AG04449 (cell line): ENCODE measurements around the gene ZSCAN9.

Experiments
- CTCF ChIA-PET: fragments of 350-600 bp; formaldehyde crosslinking; extraction: SDS; loops from one replicate; lab custom pipeline; 2021; ENCODE audit warnings: antibody characterized with exemption; lab: Yijun Ruan, JAX
- POLR2A ChIA-PET: fragments of 400-600, 350-600 bp; formaldehyde crosslinking; extraction: SDS; loops from one replicate; lab custom pipeline; 2020; ENCODE audit warnings: antibody characterized with exemption, inconsistent platforms; lab: Yijun Ruan, JAX
- DNase-seq: peaks from one replicate; pipeline ENCODE4 v3.0.0-alpha.2; 2010; ENCODE audit warnings: low read depth, low spot score
- H3K4me3 ChIP-seq: 2 replicates; pipeline ENCODE4 v1.5.1; 2011; ENCODE audit warnings: low read depth, mild to moderate bottlenecking, control low read depth, low read length
- TF ChIP-seq, protein P1 (sequence below): IDR thresholded peaks from one replicate; pipeline ENCODE4 v1.5.1; 2011; ENCODE audit warnings: mild to moderate bottlenecking, moderate library complexity, low read length, control low read depth, inconsistent platforms; ENCODE audit not compliant: insufficient read depth; ENCODE audit errors: missing control alignments

The ZSCAN9 gene

DNA sequence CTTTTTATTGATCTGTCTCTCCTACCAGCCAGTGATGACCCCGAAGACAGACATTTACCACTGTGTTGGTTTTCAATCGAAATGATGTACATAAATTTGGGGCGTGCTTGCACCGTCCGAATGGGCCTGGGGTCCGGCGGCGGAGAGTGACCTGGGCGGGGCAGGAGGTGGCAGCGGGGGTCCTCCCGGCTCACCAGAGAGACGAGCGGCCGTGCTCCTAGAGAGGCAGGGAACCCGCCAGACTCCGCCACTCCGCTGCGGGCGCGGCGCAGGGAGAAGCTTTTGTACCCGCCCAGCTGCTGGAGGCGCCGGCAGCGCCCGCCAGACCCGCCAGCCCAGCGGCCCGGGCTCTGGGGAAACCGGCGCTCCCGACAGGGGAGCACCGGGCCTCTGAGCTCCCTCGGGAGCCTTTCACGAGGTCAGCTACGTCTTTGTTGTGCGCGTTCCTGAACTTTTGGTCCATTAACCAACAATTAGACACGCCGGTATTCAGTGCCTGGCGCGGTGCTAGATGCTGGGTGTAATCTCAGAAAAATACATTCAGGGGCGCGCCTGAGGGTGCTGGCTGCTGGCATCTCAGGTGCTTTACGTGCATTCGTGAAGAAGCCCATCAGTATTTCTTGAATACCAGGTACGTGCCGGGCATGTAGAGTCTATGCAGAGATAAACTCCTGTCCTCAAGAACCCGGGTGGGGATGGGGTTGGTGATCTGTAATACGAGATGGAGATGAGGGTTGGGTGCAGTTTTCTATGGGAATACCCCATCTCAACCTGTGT is 56.4 kb downstream of the ZSCAN9 start, which contains the start of gene PGBD1:
PGBD1 (plus strand) TSS at position 285 of the 777 bp plus-strand sequence. CDS start 2,242 bp downstream, outside the sequence.
- TF ChIP-seq, protein P1, sequence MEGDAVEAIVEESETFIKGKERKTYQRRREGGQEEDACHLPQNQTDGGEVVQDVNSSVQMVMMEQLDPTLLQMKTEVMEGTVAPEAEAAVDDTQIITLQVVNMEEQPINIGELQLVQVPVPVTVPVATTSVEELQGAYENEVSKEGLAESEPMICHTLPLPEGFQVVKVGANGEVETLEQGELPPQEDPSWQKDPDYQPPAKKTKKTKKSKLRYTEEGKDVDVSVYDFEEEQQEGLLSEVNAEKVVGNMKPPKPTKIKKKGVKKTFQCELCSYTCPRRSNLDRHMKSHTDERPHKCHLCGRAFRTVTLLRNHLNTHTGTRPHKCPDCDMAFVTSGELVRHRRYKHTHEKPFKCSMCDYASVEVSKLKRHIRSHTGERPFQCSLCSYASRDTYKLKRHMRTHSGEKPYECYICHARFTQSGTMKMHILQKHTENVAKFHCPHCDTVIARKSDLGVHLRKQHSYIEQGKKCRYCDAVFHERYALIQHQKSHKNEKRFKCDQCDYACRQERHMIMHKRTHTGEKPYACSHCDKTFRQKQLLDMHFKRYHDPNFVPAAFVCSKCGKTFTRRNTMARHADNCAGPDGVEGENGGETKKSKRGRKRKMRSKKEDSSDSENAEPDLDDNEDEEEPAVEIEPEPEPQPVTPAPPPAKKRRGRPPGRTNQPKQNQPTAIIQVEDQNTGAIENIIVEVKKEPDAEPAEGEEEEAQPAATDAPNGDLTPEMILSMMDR = no peak
- CTCF ChIA-PET = interaction anchor here (0.9 to 1.6 kb wide), 4 partner anchors 9 to 14 kb away, joined by 3 to 4 read pairs (median 3); no protein-coding TSS in a partner anchor
- POLR2A ChIA-PET = interaction anchor here (0.6 to 1.8 kb wide), 6 partner anchors 12 to 157 kb away, joined by 3 to 11 read pairs (median 4); partner anchors contain the start of genes ZKSCAN4, ZSCAN16 and ZSCAN26
- peak within 1 kb of the TSS; percentile 71 for H3K4me3 ChIP-seq
- peak; percentile 9 for DNase-seq

GRCh38 chr6:28282926-28283325 is 57.9 kb downstream of the ZSCAN9 start:
- H3K4me3 ChIP-seq = no peak overlapping the region
- CTCF ChIA-PET = interaction anchor here (1.0 kb wide), 1 partner anchor 150 kb away, joined by 3 read pairs; no protein-coding TSS in a partner anchor
- no peak for DNase-seq
- TF ChIP-seq, protein P1 = no peak
- POLR2A ChIA-PET = interaction anchor here (1.3 kb wide), 1 partner anchor 52 kb away, joined by 4 read pairs; the partner anchor contains the start of gene ZSCAN31
